NCI-H460 (cell line): ENCODE data around the gene CEP170. TPM values are rescaled to one million over a fixed set of nuclear protein-coding genes. Genes with fewer than 3 reads are reported as not detected.
A peak's percentile ranks its signal among the peaks of the same experiment; 100 is the strongest.

ENCODE experiments used
- DNase-seq: peaks from one replicate; pipeline ENCODE4 v3.0.0-alpha.2; 2016; ENCODE audit warnings: low read depth; ENCODE audit errors: extremely low read depth
- total RNA-seq: library from RNA; depleted of rRNA; stranded (reverse); fragments of >200 nt; shearing (Covaris generic); gene quantifications from 2 replicates; pipeline ENCODE4 v1.2.3, GENCODE V29; 2014

Gene CEP170
- total RNA-seq, 1 experiment from 2014 or later: 85.6 TPM

GRCh38 chr1:243268751-243269460 lies 13.8 kb upstream of the CEP170 start:
- DNase-seq: peak; percentile 69

GRCh38 chr1:243267914-243268653 lies 13.0 kb upstream of the CEP170 start:
- DNase-seq: peak; percentile 47

- peak; percentile 19 for DNase-seq
Measured at GRCh38 chr1:243267471-243267880, 12.4 kb upstream of the CEP170 start.

DNA sequence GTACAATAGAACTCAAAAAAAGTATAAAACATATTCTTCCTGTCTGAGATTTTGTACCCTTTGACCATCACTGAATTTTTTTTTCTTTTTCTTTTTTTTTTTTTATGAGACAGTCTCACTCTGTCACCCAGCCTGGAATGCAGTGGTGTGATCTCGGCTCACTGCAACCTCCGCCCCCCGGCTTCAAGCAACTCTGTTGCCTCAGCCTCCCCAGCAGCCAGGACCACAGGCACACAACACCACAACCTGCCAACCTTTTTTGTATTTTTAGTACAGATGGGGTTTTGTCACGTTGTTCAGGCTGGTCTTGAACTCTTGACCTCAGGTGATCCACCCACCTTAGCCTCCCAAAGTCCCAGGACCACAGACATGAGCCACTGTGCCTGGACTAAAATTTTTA lies 11.2 kb upstream of the CEP170 start:
- no peak for DNase-seq

DNA sequence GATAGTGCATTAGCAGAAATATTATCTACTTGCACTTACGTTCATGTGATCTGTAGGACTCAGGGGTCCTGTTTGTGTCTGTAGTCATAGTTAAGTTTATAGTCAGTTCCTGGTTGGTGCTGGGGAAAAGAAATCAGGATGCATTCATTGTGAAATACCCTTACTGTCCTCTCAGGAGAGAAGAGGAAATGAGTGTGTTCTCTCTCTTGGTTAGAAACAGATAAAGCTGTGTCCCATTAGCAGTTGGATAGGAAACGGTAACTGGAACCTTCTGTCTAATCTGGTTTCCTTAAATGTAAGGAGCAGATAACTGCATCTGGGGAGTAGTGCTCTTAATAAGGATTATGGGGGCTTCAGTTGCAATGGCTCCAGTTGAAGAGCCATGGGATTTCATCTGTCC lies 9.6 kb upstream of the CEP170 start:
- DNase-seq: no peak

DNA sequence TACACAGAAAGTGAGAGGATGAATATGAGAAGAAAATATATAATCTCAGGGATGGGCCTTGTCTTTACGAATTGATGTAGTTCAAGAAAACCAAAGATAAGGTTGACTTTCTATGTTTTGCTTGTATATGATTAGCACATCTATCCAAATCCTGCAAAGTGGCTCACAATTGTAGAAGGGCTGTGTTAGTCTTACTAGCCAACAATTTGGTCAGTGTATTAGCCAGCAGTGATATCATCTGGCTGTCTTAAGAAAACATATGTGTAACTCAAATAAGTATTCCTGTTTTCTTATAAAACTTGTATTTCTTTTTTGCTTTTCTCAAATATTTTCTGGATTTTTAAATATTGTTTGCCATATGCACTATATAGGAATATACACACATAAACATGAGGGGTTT lies 6.3 kb upstream of the CEP170 start:
- DNase-seq: no peak

GRCh38 chr1:243260221-243260880 lies 5.3 kb upstream of the CEP170 start:
- no peak for DNase-seq

DNA sequence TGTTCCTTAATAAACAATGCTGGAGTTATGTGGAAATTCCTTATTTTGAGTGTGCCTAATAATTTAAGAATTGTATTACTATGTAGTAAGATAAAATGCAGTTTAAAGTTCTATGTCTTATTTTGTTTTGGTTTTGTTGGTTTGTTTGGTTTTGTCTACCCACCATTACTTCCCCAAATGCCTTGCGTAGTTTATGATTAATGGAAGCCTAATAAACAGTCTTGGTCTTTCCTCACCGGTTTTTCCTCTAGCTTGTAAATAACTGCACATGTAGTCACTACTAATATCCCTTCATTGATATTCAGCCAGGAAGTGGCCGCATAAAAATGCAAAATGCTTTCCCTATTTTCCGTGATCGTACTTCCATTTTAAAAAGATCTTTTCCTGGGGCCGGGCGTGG lies 3.6 kb upstream of the CEP170 start:
- DNase-seq: no peak

DNA sequence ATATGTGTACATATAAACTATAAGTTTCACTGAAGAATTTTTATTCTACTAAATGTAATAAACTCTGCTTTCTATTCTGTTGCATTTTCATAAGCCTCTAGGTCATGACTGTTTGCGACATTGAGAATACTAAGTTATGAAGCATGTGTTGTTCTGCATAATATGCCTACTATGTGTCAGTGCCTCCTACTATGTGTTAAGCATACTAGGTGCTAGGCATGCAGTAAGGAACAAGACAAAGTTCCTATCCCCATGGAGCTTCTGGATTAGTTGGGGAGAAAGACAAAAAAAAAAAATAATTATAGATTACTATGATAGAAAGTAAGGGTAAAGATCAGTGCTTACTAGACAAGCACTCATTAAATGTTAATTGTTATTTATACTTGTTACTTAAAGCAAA lies 2.1 kb upstream of the CEP170 start:
- DNase-seq: no peak

DNA sequence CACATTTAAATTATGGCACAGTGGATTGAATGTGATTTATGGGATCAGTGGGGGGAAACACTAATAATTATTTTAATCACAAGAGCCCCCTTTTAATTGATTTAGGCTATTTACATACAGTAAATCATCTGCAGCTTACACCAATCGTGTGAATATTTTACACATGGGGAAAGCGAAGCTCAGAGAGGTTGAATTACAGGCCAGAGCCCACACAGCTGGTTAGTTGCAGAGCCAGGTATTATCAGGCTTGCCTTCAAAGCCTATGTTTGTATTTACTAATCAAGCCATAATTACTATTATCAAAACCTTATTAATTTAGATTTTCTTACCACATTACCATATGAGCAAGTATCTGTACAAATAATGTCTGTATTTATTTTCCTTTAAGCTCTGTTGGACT lies 1.5 kb upstream of the CEP170 start:
- DNase-seq: no peak

DNA sequence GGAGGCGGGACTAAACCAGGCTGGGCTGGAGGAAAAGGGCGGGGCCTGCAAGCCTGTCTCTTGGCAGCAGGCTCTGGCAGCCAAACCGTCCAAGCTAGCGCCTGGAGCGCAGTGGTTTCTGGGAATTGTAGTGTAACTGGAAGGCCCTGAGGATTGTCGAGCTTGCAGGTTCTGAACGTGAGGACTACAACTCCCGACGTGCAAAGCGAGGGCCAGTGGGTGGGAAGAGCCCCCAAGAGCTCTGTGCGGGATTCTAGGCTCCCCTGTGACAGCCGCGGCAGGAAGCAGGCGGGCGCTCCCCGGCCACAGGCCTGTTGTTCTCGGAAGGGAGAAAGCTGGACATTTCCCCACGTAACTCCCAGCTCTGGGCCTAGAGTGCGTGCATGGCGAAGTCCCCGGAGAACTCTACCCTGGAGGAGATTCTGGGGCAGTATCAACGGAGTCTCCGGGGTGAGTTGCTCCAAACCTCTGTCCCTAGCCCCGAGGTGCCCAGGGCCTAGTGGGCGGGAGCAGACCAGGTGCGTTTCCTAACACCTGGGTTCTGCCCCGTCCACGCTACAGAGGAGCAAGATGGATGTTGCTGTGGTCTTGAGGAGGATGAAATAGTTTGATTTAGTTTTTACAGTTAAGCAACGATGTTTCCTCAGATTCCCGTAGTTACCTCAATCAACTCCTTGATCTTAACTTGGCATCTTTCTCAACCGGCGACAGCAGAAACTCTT lies 871 bp upstream of the CEP170 start, which contains the start of gene SDCCAG8:
Gene SDCCAG8, plus strand, starts transcription at position 251 of the 722 bp plus-strand sequence. Its CDS starts 133 bp downstream, at position 384.
- DNase-seq: peak; percentile 100

GRCh38 chr1:243254233-243254926 lies 701 bp downstream of the CEP170 start:
- peak; percentile 40 for DNase-seq

GRCh38 chr1:243253926-243254232 lies 1.2 kb downstream of the CEP170 start:
- DNase-seq: peak; percentile 17

- DNase-seq: no peak
Measured at GRCh38 chr1:243253211-243253925, 1.7 kb downstream of the CEP170 start.

GRCh38 chr1:243251539-243251938 lies 3.5 kb downstream of the CEP170 start:
- DNase-seq: no peak

DNA sequence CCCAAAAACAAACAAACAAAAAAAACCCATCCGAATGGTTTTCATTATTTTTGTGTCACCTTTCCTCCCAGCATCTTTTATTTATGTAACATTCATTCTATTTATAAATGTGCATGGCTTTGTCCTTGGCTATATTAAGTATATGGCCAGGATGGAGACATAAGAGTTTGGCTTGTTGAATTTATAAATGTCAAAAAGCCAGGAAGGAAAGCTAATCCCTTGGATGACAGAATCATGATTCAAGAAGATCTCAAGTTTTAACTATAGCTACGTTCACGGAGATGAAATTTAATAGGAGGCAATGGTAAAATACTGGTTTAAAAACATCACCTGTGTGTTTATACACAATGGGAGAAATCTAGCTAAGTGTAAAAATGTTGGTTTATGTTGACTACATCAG lies 5.0 kb downstream of the CEP170 start:
- no peak for DNase-seq

DNA sequence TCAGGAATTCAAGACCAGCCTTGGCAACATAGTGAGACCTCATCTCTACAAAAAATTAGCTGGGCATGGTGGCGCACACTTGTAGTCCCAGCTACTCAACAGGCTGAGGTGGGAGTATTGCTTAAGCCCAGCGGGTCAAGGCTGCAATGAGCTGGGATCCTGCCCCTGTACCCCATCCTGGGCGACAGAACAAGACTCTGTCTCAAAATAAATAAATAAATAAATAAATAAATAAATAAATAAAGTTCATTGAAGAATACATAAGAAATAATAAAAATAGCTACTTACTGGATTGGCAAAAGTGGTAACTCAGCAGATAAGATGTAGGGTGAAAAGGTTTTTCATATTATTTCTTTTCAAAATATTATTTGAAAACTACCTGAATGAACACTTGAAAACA lies 5.9 kb downstream of the CEP170 start:
- DNase-seq: no peak

DNA sequence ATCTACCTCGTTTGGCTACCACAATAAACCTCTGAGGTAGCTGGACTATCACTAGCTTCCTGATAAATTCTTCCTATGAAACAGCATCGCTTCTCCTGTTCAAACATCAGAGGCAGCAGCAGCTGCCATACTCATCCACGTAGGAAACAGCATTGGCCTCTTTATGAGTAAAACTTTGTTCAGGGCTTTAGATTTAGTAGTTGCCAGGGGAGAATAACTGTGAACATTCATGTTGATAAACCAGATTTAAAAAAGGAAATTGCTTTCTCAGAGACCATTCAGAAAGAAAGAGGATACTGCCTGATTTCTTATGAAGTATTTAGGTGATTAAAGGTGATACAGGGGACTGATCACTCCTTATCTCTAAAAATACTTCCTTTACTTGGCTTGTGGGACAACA lies 7.2 kb downstream of the CEP170 start:
- DNase-seq: no peak

DNA sequence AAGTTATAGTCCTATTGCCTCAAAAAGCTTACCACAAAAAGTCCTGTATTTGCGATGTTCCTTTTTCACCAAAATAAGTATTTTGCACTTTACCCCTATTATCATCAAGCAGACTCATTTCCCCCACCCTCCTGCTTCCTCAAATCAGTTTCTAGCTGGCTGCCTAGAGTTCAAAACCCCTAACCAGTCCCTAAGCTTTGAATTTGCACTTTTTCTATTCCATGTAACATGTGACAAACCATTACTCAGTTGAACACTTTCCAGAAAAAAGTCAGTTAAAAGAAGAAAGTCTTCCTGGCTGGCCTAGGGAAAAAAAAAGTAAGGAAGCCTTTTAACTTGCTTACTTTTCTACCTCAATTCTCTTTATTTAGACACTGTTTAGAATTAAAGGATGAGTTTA lies 8.2 kb downstream of the CEP170 start:
- no peak for DNase-seq

DNA sequence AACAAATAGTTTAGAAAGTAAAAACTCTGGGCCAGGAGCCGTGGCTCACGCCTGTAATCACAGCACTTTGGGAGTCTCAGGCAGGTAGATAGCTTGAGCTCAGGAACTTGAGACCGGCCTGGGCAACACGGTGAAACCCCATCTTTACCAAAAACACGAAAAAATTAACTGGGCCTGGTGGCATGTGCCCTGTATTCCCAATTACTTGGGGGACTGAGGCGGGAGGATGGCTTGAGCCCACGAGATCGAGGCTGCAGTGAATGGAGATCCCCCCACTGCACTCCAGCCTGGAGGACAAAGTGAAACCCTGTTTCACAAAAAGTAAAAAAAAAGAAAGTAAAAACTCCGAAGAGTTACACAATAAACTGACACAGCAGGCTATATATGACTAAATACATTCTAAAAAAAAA lies 10.6 kb downstream of the CEP170 start:
- no peak for DNase-seq
